NCI-H2029 (cell line): ENCODE data around the gene YY1.
"Not testable (repeated sequence)": the region's sequence is repeated elsewhere in the genome, so short reads cannot be mapped to it uniquely, and the experiment has no call there.

Source experiments
- DNase-seq: peaks from one replicate; lab custom pipeline; 2025; lab: John Stamatoyannopoulos, UW

Gene YY1

DNA sequence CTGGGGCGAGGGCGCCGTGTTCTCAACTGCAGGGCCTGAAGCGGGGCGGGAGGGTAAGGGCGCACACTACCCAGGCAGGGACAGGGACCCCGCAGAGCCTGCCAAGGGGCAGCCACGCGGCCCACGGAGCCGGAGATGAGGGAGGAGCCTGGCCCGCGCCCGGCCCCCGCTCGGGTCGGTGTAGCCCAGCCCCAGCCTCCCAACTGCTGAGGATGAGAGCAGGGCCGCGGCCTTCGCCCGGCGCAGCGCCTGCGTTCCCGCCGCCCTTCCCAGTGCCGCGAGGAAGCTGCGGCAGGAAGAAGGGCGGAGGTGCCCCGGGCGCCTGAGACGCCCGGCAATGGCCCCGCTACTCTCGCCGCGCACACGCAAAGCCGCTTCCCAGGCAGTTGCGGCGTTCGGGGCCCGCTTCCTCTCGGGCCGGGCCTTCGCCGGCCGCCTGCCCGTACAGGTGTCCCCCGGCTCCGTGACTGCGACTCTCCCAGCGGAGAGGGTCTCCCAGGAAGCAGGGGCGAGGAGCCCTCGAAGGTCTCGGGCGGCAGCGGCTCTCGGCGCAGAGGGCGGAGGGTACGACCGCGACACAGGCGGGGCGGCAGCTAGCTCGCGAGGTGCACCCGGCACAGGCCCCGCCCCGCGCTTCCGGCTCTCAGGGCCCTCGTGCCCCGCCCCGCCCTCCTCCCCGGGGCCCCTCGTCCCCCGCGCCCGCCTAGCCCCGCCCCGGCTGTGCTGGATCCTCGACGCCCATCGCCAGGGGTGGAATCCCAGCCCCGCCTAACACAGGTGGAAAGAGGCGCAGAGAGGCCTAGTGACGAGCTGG is 24.8 kb upstream of the YY1 start:
- peak; percentile 80 for DNase-seq

GRCh38 chr14:100214770-100215083 is 24.2 kb upstream of the YY1 start:
- DNase-seq = no peak

GRCh38 chr14:100215330-100215885 is 23.5 kb upstream of the YY1 start:
- DNase-seq = no peak

DNA sequence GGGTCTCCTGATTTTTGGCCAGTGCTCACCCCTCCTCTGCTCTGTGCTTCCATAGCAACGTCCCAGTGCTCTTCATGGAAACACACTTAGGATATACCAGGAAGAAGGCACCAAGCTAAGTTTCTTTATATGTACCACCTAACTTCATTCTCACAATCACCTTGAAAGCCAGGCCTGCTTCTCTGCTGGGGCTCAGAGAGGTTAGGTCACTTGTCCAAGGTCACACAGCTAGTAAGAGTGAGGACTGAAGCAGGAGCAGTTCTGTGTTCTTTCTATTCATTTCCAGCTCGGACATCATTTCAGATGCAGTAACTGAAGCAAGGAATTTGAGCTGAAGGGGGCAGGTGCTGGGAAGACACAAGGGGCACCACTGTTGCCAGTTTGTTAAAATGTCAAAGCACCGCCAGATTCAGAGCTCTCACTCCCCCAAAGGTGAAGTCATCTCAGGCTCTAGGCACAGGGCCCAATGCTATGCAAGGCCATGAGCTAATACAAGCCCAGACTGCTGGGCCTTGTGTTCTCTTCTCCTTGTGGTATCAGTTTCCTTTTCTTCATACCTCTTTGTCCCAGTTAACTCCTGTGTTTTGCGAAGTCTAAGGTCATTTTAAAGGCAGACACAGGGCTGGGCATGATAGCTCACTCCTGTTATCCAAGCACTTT is 19.7 kb upstream of the YY1 start:
- no peak for DNase-seq

GRCh38 chr14:100221533-100222223 is 17.3 kb upstream of the YY1 start:
- peak; percentile 34 for DNase-seq

DNA sequence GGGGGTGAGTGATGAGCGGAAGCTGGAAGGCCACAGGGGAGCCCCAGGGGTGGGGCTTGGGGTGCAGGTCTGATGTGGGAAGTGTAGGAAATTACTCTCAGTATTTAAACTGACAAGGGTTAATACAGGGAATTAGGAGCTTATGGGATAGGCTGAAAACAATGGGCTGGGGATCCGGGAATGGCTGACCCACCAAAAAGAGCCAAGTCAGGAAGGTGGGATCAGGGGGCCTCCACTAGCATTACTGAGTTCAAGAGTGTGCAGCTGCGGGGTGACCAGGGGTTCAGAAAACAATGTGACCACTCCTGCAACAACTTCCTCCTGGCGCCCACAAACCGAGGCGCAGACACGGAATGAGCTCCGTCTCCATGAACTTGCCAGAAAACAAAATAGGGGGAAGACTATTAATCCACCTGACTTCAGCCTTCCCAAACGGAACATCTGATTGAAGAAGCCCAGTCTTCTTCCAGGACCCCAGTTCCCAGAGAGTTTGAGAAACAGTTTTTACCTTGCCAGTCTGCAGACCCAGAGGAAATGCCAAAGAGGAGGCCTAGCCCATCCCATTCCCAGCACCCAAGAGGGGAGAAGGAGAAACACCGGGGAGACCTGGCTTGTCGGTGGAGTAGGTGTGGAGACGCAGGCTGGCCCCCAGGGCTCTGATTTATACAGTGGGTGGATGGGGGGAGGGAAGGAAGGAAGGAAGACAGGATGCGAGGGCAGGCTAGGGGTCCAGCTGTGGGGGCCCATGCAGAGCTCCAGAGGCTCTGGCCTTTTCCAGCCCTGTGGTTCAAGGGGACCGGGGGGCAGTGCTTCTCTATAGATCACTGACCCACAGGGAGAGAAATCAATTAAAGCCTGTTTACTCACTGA is 16.5 kb upstream of the YY1 start:
- DNase-seq = no peak

- DNase-seq = no peak
These were observed 15.4 kb upstream of the YY1 start for GRCh38 chr14:100223332-100224201.

- no peak for DNase-seq
These were observed 14.6 kb upstream of the YY1 start for GRCh38 chr14:100224229-100224866.

DNA sequence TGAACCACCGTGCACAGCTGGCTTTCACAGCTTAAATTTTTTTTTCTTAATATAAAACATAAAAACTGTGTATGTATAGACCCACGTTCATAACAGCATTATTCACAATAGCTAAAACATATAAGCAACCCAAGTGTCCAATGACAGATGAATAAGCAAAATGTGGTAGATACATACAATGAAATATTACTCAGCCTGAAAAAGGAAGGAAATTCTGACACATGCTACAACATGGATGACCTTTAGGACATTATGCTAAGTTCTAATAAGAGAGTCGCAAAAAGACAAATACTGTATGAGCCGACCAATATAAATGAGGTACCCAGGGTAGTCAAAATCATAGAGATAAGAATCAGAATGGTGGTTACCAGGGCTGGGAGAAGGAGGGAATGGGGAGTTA is 13.8 kb upstream of the YY1 start:
- no peak for DNase-seq

- no peak for DNase-seq
These were observed 8.6 kb upstream of the YY1 start for GRCh38 chr14:100230361-100230760.

DNA sequence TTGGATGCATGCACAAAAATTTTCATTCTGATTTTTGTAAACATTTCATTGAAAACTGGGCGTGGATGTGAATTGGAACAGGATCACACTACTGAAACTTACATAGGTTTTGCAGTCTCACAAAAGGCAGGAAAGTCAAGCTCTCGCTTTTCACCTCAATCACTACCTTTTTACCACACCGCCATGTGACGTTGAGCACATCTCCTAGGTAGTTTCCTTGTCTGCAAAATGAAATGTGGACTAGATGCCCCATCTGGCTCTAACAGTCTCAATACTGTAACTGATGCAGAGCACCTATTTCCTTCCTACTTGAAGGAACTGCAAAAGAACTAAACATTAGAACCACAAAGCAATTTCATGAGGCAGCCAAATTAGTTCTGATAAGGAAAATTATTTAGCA is 4.4 kb upstream of the YY1 start:
- DNase-seq = no peak

DNA sequence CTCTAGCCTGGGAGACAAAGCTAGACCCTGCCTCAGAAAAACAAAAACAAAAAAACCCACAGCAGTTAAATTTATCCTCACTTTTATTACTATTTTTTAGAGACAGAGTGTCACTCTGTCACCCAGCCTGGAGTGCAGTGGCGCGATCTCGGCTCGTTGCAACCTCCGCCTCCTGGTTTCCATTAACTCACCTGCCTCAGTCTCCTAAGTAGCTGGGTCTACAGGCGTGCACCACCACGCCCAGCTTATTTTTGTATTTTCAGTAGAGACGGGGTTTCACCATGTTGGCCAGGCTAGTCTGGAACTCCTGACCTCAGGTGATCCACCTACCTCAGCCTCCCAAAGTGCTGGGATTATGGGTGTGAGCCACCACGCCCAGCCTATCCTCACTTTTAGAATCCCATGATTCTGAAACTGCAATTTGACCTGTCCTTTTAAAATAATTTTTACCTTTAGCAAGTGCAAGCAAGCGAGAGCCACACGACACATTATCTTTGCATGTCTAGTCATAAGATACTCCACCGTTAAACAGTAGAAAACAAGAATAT is 2.6 kb upstream of the YY1 start:
- not testable (repeated sequence) for DNase-seq

DNA sequence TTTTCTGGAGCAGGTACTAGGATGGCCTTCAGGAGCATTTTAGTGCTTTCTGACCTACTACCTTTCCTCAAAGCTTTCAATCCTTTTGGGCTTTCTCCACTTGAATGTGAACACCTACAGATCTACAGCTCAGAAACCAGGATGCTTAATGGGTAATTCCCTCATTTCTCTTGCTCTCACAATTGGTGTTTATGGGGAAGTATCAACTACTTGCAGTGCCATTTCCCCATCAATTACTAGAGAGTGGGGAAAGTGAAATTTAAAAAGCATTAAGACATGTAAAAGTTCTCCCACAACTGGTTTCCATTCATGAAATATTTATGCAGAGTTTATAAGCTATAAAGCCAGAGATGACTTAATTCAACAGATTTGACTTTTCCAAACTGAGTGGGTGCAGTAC is 2.1 kb upstream of the YY1 start:
- no peak for DNase-seq

- DNase-seq = peak; percentile 18
These were observed 1.1 kb upstream of the YY1 start for GRCh38 chr14:100237735-100238418.

DNA sequence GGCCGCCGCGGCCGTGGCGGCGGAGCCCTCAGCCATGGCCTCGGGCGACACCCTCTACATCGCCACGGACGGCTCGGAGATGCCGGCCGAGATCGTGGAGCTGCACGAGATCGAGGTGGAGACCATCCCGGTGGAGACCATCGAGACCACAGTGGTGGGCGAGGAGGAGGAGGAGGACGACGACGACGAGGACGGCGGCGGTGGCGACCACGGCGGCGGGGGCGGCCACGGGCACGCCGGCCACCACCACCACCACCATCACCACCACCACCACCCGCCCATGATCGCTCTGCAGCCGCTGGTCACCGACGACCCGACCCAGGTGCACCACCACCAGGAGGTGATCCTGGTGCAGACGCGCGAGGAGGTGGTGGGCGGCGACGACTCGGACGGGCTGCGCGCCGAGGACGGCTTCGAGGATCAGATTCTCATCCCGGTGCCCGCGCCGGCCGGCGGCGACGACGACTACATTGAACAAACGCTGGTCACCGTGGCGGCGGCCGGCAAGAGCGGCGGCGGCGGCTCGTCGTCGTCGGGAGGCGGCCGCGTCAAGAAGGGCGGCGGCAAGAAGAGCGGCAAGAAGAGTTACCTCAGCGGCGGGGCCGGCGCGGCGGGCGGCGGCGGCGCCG is 381 bp downstream of the YY1 start:
- no peak for DNase-seq

- peak; percentile 40 for DNase-seq
These were observed 1.1 kb downstream of the YY1 start for GRCh38 chr14:100239840-100240667.

DNA sequence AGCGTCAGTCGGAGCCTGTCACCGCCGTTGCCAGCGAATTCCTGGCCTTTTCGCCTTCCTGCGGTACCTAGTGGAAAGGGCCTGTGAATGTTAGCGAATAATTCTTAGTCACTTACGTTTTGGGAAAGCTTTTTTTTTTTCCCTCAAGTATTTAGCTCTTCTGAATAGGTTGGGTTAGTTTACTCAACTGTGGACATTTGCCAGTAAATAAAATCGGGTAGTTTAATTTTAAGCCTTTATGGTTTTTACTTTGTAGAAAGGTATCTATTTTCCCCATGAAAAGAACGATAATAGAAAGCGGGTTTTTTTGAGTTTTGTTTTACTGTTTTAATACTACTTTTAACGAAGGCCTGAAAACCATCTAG is 1.7 kb downstream of the YY1 start:
- DNase-seq = no peak

GRCh38 chr14:100241279-100241678 is 2.3 kb downstream of the YY1 start:
- DNase-seq = no peak
